ENCODE results near the gene KLHDC8A.
A peak's percentile ranks its signal among the peaks of the same experiment; 100 is the strongest.
"Not testable (repeated sequence)": the region's sequence is repeated elsewhere in the genome, so short reads cannot be mapped to it uniquely, and the experiment has no call there.

Gene KLHDC8A

GRCh38 chr1:205356440-205357139, at the start of gene KLHDC8A:
Gene KLHDC8A (minus strand): TSS chr1:205356922. CDS start chr1:205343604, 13,318 bp downstream.
- no peak for DNase-seq

GRCh38 chr1:205406252-205406651, 49.5 kb upstream of the KLHDC8A start:
- not testable (repeated sequence) for DNase-seq

- DNase-seq: not testable (repeated sequence)
These were observed 47.8 kb upstream of the KLHDC8A start for GRCh38 chr1:205404484-205404883.

- DNase-seq: no peak
These were observed 41.9 kb upstream of the KLHDC8A start for GRCh38 chr1:205398586-205398985.

- peak; percentile 8 to 18 for DNase-seq
These were observed 40.4 kb upstream of the KLHDC8A start for GRCh38 chr1:205396967-205397616.

GRCh38 chr1:205395616-205396015, 38.9 kb upstream of the KLHDC8A start:
- no peak for DNase-seq

GRCh38 chr1:205392650-205393049, 35.9 kb upstream of the KLHDC8A start:
- DNase-seq: no peak

GRCh38 chr1:205391386-205391785, 34.7 kb upstream of the KLHDC8A start:
- DNase-seq: no peak

- DNase-seq: no peak
These were observed 31.1 kb upstream of the KLHDC8A start for GRCh38 chr1:205387845-205388244.

GRCh38 chr1:205382990-205383389, 26.3 kb upstream of the KLHDC8A start:
- DNase-seq: not testable (repeated sequence)

GRCh38 chr1:205382561-205382960, 25.8 kb upstream of the KLHDC8A start:
- DNase-seq: no peak

GRCh38 chr1:205381305-205381704, 24.6 kb upstream of the KLHDC8A start:
- no peak for DNase-seq

GRCh38 chr1:205380882-205381281, 24.2 kb upstream of the KLHDC8A start:
- DNase-seq: no peak

- no peak for DNase-seq
These were observed 22.3 kb upstream of the KLHDC8A start for GRCh38 chr1:205379056-205379455.

GRCh38 chr1:205377355-205377754, 20.6 kb upstream of the KLHDC8A start:
- no peak for DNase-seq

- no peak for DNase-seq
These were observed 20.0 kb upstream of the KLHDC8A start for GRCh38 chr1:205376739-205377138.

GRCh38 chr1:205375835-205376545, 19.3 kb upstream of the KLHDC8A start:
- no peak for DNase-seq

- DNase-seq: no peak
These were observed 17.7 kb upstream of the KLHDC8A start for GRCh38 chr1:205374210-205375078.

GRCh38 chr1:205373798-205374175, 17.1 kb upstream of the KLHDC8A start:
- no peak for DNase-seq

GRCh38 chr1:205373022-205373797, 16.5 kb upstream of the KLHDC8A start:
- DNase-seq: no peak

- no peak for DNase-seq
These were observed 15.3 kb upstream of the KLHDC8A start for GRCh38 chr1:205371871-205372660.
